ENCODE measurements around the gene TAC4.

DNA sequence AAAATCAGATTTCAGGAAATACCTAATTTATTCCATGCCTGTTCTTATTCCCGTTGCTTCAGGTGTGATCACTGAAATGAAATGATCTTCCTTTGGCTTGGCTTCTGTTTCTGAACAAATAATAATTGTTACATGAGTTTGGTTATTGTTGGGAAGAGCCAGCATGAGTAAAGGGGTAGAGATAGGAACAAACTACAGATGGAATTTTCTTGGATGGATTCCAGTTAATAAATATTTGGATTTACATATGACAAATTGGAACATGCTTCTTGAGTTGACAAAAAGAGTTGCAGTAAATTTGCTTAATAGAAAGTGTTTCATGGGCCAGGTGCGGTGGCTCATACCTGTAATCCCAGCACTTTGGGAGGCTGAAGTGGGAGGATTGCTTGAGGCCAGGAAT, 28.2 kb downstream of the TAC4 start:
- TF ChIP-seq EZH2 (IDR thresholded peaks at IDR 0.05): no peak
- no peak for TF ChIP-seq POLR2AphosphoS5 (IDR thresholded peaks at IDR 0.05; ENCODE audit: borderline replicate concordance, low read depth, low read length)
- no peak for TF ChIP-seq FOXP2 (optimal IDR thresholded peaks at IDR 0.05; ENCODE audit: control extremely low read depth, extremely low read length, insufficient read depth)
